ENCODE data around the gene SIGLEC5. TPM values are rescaled to one million over a fixed set of nuclear protein-coding genes. Genes with fewer than 3 reads are reported as not detected.
"Not testable (repeated sequence)": the region's sequence is repeated elsewhere in the genome, so short reads cannot be mapped to it uniquely, and the experiment has no call there.

Gene SIGLEC5
- not detected in 2 replicates for total RNA-seq

- intact Hi-C loops (cut with micrococcal nuclease): not testable (repeated sequence)
Observed at GRCh38 chr19:51630315-51630714, at the start of gene SIGLEC5. Gene SIGLEC5 (minus strand): TSS chr19:51630401. CDS start chr19:51630335, 66 bp downstream.

- intact Hi-C loops (cut with micrococcal nuclease): no loop called here
Observed at GRCh38 chr19:51676566-51677083, 46.4 kb upstream of the SIGLEC5 start.

GRCh38 chr19:51675911-51676565 lies 45.8 kb upstream of the SIGLEC5 start:
- intact Hi-C loops (cut with micrococcal nuclease): not testable (repeated sequence)

- intact Hi-C loops (cut with micrococcal nuclease): no loop called here
Observed at GRCh38 chr19:51668216-51668615, 38.0 kb upstream of the SIGLEC5 start.

- intact Hi-C loops (cut with micrococcal nuclease): no loop called here
Observed at GRCh38 chr19:51664997-51665396, 34.8 kb upstream of the SIGLEC5 start.

- intact Hi-C loops (cut with micrococcal nuclease): no loop called here
Observed at GRCh38 chr19:51664131-51664530, 33.9 kb upstream of the SIGLEC5 start.

- intact Hi-C loops (cut with micrococcal nuclease): no loop called here
Observed at GRCh38 chr19:51663650-51664049, 33.4 kb upstream of the SIGLEC5 start.

GRCh38 chr19:51660975-51661600 lies 30.9 kb upstream of the SIGLEC5 start:
- intact Hi-C loops (cut with micrococcal nuclease): no loop called here

- intact Hi-C loops (cut with micrococcal nuclease): no loop called here
Observed at GRCh38 chr19:51654783-51655182, 24.6 kb upstream of the SIGLEC5 start.

GRCh38 chr19:51653162-51653561 lies 23.0 kb upstream of the SIGLEC5 start:
- intact Hi-C loops (cut with micrococcal nuclease): no loop called here

GRCh38 chr19:51652266-51652665 lies 22.1 kb upstream of the SIGLEC5 start:
- intact Hi-C loops (cut with micrococcal nuclease): no loop called here

- intact Hi-C loops (cut with micrococcal nuclease): no loop called here
Observed at GRCh38 chr19:51651216-51651846, 21.1 kb upstream of the SIGLEC5 start.

GRCh38 chr19:51647318-51647717 lies 17.1 kb upstream of the SIGLEC5 start:
- intact Hi-C loops (cut with micrococcal nuclease): no loop called here

- intact Hi-C loops (cut with micrococcal nuclease): not testable (repeated sequence)
Observed at GRCh38 chr19:51646730-51647129, 16.5 kb upstream of the SIGLEC5 start, which contains the start of gene SIGLEC14. Gene SIGLEC14 (minus strand): TSS chr19:51646825. CDS start chr19:51646759, 66 bp downstream.

- intact Hi-C loops (cut with micrococcal nuclease): loop anchor here (1.0 kb wide), 1 partner anchor 12 kb away; no protein-coding TSS in a partner anchor
Observed at GRCh38 chr19:51644636-51645271, 14.6 kb upstream of the SIGLEC5 start.

- intact Hi-C loops (cut with micrococcal nuclease): no loop called here
Observed at GRCh38 chr19:51641648-51642047, 11.4 kb upstream of the SIGLEC5 start.

- intact Hi-C loops (cut with micrococcal nuclease): no loop called here
Observed at GRCh38 chr19:51640386-51640785, 10.2 kb upstream of the SIGLEC5 start.

- intact Hi-C loops (cut with micrococcal nuclease): no loop called here
Observed at GRCh38 chr19:51639916-51640315, 9.7 kb upstream of the SIGLEC5 start.

- intact Hi-C loops (cut with micrococcal nuclease): loop anchor here (1.0 kb wide), 1 partner anchor 164 kb away; no protein-coding TSS in a partner anchor
Observed at GRCh38 chr19:51637362-51637978, 7.3 kb upstream of the SIGLEC5 start.

GRCh38 chr19:51632126-51632525 lies 1.9 kb upstream of the SIGLEC5 start:
- intact Hi-C loops (cut with micrococcal nuclease): loop anchor here (1.0 kb wide), 1 partner anchor 13 kb away; no protein-coding TSS in a partner anchor

Measured in T-helper 2 cell treated with Interferon-gamma antibody and Interleukin-4, amounts not matched to agents 100 ng/mL and 5 ng/mL, for 36 hours (primary cell).